ENCODE results near the gene KCNQ5. TPM values are rescaled to one million over a fixed set of nuclear protein-coding genes. Genes with fewer than 3 reads are reported as not detected.

KCNQ5 gene
- polyA plus RNA-seq, 1 donor (not counting 4 experiments of a cell fraction or from before 2014, with no cell fraction given), result 3.4 TPM

DNA sequence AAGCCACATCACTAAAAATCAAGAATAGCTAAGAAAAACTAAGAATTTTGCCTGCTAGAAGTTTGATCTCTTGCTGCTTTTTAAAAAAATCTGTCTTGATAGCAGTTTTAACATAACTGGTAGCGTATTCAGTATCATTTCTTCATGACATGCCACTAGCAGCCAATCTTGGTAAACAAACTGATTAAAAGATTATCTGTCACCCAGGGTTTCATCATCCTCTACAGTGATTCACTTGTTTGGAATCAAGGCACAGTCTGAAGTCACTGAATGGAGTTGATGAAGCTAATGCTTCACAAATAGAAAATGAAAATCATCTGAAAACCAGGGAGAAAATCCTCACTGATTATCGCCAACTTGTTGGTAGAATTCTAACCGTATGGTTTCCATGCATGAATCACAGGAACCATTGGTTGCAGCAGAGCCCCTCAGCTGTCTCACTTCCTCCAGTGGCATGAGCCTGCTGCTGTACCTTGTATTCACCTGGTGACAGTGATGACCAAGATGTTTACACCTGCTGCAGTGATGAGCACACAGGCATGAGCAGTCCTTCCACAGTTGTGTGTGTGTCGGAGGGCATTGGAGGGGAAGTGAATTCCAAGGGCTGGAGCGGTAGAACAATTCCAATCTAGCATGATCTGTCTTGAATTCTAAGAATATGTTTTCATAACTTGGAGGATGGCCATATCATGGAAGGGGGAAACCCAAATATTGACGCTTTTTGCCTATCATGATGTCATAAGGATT, 328.4 kb downstream of the KCNQ5 start:
- Histone ChIP-seq H3K9ac (ENCODE audit: control insufficient read depth, extremely low read depth, insufficient read depth, low read length) (no peak overlapping the region), H4K20me1 (ENCODE audit: control insufficient read depth, extremely low read depth, insufficient read depth, low read length) (no peaks in the 10 kb centered on the region), H3K4me3 (ENCODE audit: control insufficient read depth in 2 of 3, extremely low read depth in 1 of 3, insufficient read depth in 2 of 3, low read depth in 1 of 3, low read length in 3 of 3) (no peak overlapping the region), H3K27ac (ENCODE audit: control insufficient read depth, insufficient read depth, low read length) (no peak overlapping the region), H3K9me1 (ENCODE audit: control insufficient read depth, extremely low read depth, insufficient read depth, low read length) (no peaks in the 10 kb centered on the region), H3K4me1 (ENCODE audit: control insufficient read depth, extremely low read depth, insufficient read depth, low read length) (peaks cover 18% of the 10 kb centered on the region), H3K36me3 (ENCODE audit: control insufficient read depth in 2 of 2, extremely low read depth in 1 of 2, insufficient read depth in 2 of 2, low read length in 2 of 2) (no peaks in the 10 kb centered on the region), H3K9me3 (ENCODE audit: control insufficient read depth, low read depth, low read length) (no peaks in the 10 kb centered on the region), H3K79me2 (ENCODE audit: control insufficient read depth, insufficient read depth, low read length) (no peaks in the 10 kb centered on the region), H3K4me2 (ENCODE audit: control insufficient read depth, extremely low read depth, insufficient read depth, low read depth, low read length) (no peak overlapping the region), H2AFZ (ENCODE audit: control insufficient read depth, low read length) (no peak overlapping the region), H3K27me3 (ENCODE audit: control insufficient read depth, extremely low read depth, insufficient read depth, low read length) (no peaks in the 10 kb centered on the region)
- peak; percentile 62 for FAIRE-seq
- TF ChIP-seq, protein P1, sequence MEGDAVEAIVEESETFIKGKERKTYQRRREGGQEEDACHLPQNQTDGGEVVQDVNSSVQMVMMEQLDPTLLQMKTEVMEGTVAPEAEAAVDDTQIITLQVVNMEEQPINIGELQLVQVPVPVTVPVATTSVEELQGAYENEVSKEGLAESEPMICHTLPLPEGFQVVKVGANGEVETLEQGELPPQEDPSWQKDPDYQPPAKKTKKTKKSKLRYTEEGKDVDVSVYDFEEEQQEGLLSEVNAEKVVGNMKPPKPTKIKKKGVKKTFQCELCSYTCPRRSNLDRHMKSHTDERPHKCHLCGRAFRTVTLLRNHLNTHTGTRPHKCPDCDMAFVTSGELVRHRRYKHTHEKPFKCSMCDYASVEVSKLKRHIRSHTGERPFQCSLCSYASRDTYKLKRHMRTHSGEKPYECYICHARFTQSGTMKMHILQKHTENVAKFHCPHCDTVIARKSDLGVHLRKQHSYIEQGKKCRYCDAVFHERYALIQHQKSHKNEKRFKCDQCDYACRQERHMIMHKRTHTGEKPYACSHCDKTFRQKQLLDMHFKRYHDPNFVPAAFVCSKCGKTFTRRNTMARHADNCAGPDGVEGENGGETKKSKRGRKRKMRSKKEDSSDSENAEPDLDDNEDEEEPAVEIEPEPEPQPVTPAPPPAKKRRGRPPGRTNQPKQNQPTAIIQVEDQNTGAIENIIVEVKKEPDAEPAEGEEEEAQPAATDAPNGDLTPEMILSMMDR (optimal IDR thresholded peaks at IDR 0.05 in 1 of 3, IDR thresholded peaks at IDR 0.05 in 1 of 3, conservative IDR thresholded peaks at IDR 0.05 in 1 of 3; ENCODE audit: extremely low read depth in 1 of 3, insufficient read depth in 2 of 3, low read length in 3 of 3), result no peak
- dilution Hi-C loops (cut with MboI; ENCODE audit: extremely low pct_ligation_motif_present, low sequenced_read_pairs), result no loop called here
- DNase-seq (ENCODE audit: low read depth, low spot score), result peak; percentile 7

- H3K4me2 ChIP-seq (ENCODE audit: control insufficient read depth, extremely low read depth, insufficient read depth, low read depth, low read length), result peak overlapping the region; percentile 6
- H3K27ac ChIP-seq (ENCODE audit: control insufficient read depth, insufficient read depth, low read length), result peak overlapping the region; percentile 16
- H4K20me1 ChIP-seq (ENCODE audit: control insufficient read depth, extremely low read depth, insufficient read depth, low read length), result no peaks in the 10 kb centered on the region
- no peak for TF ChIP-seq EZH2 (IDR thresholded peaks at IDR 0.05; ENCODE audit: low read length)
- TF ChIP-seq, protein P1 (optimal IDR thresholded peaks at IDR 0.05 in 1 of 3, IDR thresholded peaks at IDR 0.05 in 1 of 3, conservative IDR thresholded peaks at IDR 0.05 in 1 of 3; ENCODE audit: extremely low read depth in 1 of 3, insufficient read depth in 2 of 3, low read length in 3 of 3), result no peak
- no peaks in the 10 kb centered on the region for H3K27me3 ChIP-seq (ENCODE audit: control insufficient read depth, extremely low read depth, insufficient read depth, low read length)
- H3K9ac ChIP-seq (ENCODE audit: control insufficient read depth, extremely low read depth, insufficient read depth, low read length), result no peak overlapping the region
- H3K36me3 ChIP-seq (ENCODE audit: control insufficient read depth in 2 of 2, extremely low read depth in 1 of 2, insufficient read depth in 2 of 2, low read length in 2 of 2), result no peaks in the 10 kb centered on the region
- no peak overlapping the region for H3K4me3 ChIP-seq (ENCODE audit: control insufficient read depth in 2 of 3, extremely low read depth in 1 of 3, insufficient read depth in 2 of 3, low read depth in 1 of 3, low read length in 3 of 3)
- dilution Hi-C loops (cut with MboI; ENCODE audit: extremely low pct_ligation_motif_present, low sequenced_read_pairs), result no loop called here
- no peaks in the 10 kb centered on the region for H3K9me3 ChIP-seq (ENCODE audit: control insufficient read depth, low read depth, low read length)
- FAIRE-seq (peak; percentile 63), DNase-seq (ENCODE audit: low read depth, low spot score) (no peak)
- no peaks in the 10 kb centered on the region for H3K9me1 ChIP-seq (ENCODE audit: control insufficient read depth, extremely low read depth, insufficient read depth, low read length)
- H3K4me1 ChIP-seq (ENCODE audit: control insufficient read depth, extremely low read depth, insufficient read depth, low read length), result peaks cover 18% of the 10 kb centered on the region
- no peak overlapping the region for H2AFZ ChIP-seq (ENCODE audit: control insufficient read depth, low read length)
- H3K79me2 ChIP-seq (ENCODE audit: control insufficient read depth, insufficient read depth, low read length), result no peaks in the 10 kb centered on the region
These were observed 331.2 kb downstream of the KCNQ5 start for GRCh38 chr6:72952808-72953630.

Measured in keratinocyte (primary cell).